MM.1S (cell line): ENCODE measurements around the gene PRKCE.

Source experiments
- DNase-seq: peaks from one replicate; pipeline ENCODE4 v3.0.0-alpha.2; 2015
- H2AFZ ChIP-seq: fragments of 300-600 bp; sonication (generic); 2 replicates; pipeline ENCODE4 v1.6.0; 2016; ENCODE audit warnings: antibody characterized with exemption, low read length
- H3F3A ChIP-seq: fragments of 300-600 bp; sonication (generic); 2 replicates; pipeline ENCODE4 v1.6.1; 2016; ENCODE audit warnings: mild to moderate bottlenecking, antibody characterized with exemption, low read length, moderate library complexity, mixed read lengths; ENCODE audit not compliant: insufficient read depth
- H3K27ac ChIP-seq: fragments of 300-600 bp; sonication (generic); 2 replicates; pipeline ENCODE4 v1.5.1; 2016; ENCODE audit warnings: mild to moderate bottlenecking, low read length
- H3K27me3 ChIP-seq: fragments of 300-600 bp; sonication (generic); replicated peaks from 2 replicates; pipeline ENCODE4 v1.6.0; 2016; ENCODE audit warnings: low read length; ENCODE audit not compliant: insufficient read depth
- H3K36me3 ChIP-seq: fragments of 300-600 bp; sonication (generic); replicated peaks from 2 replicates; pipeline ENCODE4 v1.6.1; 2016; ENCODE audit warnings: mild to moderate bottlenecking, low read length, mixed read lengths; ENCODE audit not compliant: insufficient read depth
- H3K4me1 ChIP-seq: fragments of 300-600 bp; sonication (generic); 2 replicates; pipeline ENCODE4 v1.6.1; 2016; ENCODE audit warnings: low read length, mixed read lengths
- H3K4me2 ChIP-seq: fragments of 300-600 bp; sonication (generic); 2 replicates; pipeline ENCODE4 v1.6.0; 2016; ENCODE audit warnings: low read depth, low read length
- H3K4me3 ChIP-seq: fragments of 300-600 bp; sonication (generic); 2 replicates; pipeline ENCODE4 v1.5.1; 2016; ENCODE audit warnings: low read length, mixed read lengths
- H3K79me2 ChIP-seq: fragments of 300-600 bp; sonication (generic); 2 replicates; pipeline ENCODE4 v1.6.1; 2016; ENCODE audit warnings: mixed run types, low read length, mixed read lengths
- H3K9ac ChIP-seq: fragments of 300-600 bp; sonication (generic); 2 replicates; pipeline ENCODE4 v1.6.1; 2016; ENCODE audit warnings: low read length, mixed read lengths
- H3K9me2 ChIP-seq: fragments of 300-600 bp; sonication (generic); replicated peaks from 2 replicates; pipeline ENCODE4 v1.6.1; 2016; ENCODE audit warnings: mild to moderate bottlenecking, low read length, mixed read lengths; ENCODE audit not compliant: insufficient read depth
- H3K9me3 ChIP-seq: fragments of 300-600 bp; sonication (generic); replicated peaks from 2 replicates; pipeline ENCODE4 v1.6.1; 2016; ENCODE audit warnings: mild to moderate bottlenecking, low read length, mixed read lengths; ENCODE audit not compliant: insufficient read depth
- H4K20me1 ChIP-seq: fragments of 300-600 bp; sonication (generic); 2 replicates; pipeline ENCODE4 v1.6.1; 2016; ENCODE audit warnings: mild to moderate bottlenecking, low read length, moderate library complexity, mixed read lengths; ENCODE audit not compliant: insufficient read depth
- EZH2 ChIP-seq: fragments of 300-600 bp; sonication (generic); optimal IDR thresholded peaks from 2 replicates; pipeline ENCODE3; 2017; ENCODE audit warnings: low read depth, mild to moderate bottlenecking, antibody characterized with exemption, low read length, mixed read lengths
- EZH2phosphoT487 ChIP-seq: fragments of 300-600 bp; sonication (generic); IDR thresholded peaks from 2 replicates; pipeline ENCODE4 v1.6.1; 2018; ENCODE audit warnings: antibody characterized with exemption, low read length
- TF ChIP-seq, protein P1 (sequence below): fragments of 300-600 bp; sonication (generic); IDR thresholded peaks from 2 replicates; pipeline ENCODE4 v1.5.1; 2016; ENCODE audit warnings: antibody characterized with exemption, low read length, mixed read lengths

PRKCE gene

GRCh38 chr2:46067501-46068305, 416.2 kb downstream of the PRKCE start:
- Histone ChIP-seq H3K9ac (no peak overlapping the region), H3K27ac (no peak overlapping the region), H3K4me3 (no peak overlapping the region)

DNA sequence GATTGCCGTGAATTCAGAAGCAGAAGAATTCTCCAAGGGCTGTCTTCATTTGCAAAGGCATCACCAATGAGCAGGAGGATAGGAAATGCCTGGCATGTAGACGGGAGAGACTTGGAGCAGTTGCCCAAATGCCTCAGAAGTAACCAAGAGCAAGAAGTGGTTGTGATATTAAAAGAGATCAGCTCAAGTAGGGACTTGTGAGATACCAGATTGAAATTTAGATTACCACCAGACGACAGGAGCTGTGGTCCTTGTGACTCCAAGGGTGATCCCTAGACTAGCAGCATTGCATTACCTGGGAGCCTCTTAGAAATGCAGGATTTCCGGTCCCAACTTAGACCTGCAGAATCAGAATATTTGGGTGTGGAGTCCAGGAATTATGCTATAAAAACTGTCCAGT, 417.2 kb downstream of the PRKCE start:
- H3K4me1 ChIP-seq, result no peaks in the 10 kb centered on the region
- TF ChIP-seq, protein P1, sequence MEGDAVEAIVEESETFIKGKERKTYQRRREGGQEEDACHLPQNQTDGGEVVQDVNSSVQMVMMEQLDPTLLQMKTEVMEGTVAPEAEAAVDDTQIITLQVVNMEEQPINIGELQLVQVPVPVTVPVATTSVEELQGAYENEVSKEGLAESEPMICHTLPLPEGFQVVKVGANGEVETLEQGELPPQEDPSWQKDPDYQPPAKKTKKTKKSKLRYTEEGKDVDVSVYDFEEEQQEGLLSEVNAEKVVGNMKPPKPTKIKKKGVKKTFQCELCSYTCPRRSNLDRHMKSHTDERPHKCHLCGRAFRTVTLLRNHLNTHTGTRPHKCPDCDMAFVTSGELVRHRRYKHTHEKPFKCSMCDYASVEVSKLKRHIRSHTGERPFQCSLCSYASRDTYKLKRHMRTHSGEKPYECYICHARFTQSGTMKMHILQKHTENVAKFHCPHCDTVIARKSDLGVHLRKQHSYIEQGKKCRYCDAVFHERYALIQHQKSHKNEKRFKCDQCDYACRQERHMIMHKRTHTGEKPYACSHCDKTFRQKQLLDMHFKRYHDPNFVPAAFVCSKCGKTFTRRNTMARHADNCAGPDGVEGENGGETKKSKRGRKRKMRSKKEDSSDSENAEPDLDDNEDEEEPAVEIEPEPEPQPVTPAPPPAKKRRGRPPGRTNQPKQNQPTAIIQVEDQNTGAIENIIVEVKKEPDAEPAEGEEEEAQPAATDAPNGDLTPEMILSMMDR, result no peak
- TF ChIP-seq EZH2 (no peak), EZH2phosphoT487 (no peak)
- no peaks in the 10 kb centered on the region for H4K20me1 ChIP-seq
- no peaks in the 10 kb centered on the region for H3K27me3 ChIP-seq
- H3K36me3 ChIP-seq, result no peaks in the 10 kb centered on the region
- no peaks in the 10 kb centered on the region for H3K79me2 ChIP-seq
- H2AFZ ChIP-seq, result no peak overlapping the region
- H3K4me3 ChIP-seq, result no peak overlapping the region
- no peaks in the 10 kb centered on the region for H3F3A ChIP-seq
- no peak overlapping the region for H3K27ac ChIP-seq
- DNase-seq, result no peak
- H3K9ac ChIP-seq, result no peak overlapping the region
- H3K9me3 ChIP-seq, result no peaks in the 10 kb centered on the region
- no peak overlapping the region for H3K4me2 ChIP-seq
- H3K9me2 ChIP-seq, result no peaks in the 10 kb centered on the region

More at GRCh38 chr2:46067501-46068305, 416.2 kb downstream of the PRKCE start:
- no peaks in the 10 kb centered on the region for H3K9me3 ChIP-seq
- no peaks in the 10 kb centered on the region for H3F3A ChIP-seq
- no peak overlapping the region for H3K4me2 ChIP-seq
- H3K36me3 ChIP-seq, result no peaks in the 10 kb centered on the region
- DNase-seq, result no peak
- no peak overlapping the region for H2AFZ ChIP-seq
- no peaks in the 10 kb centered on the region for H3K79me2 ChIP-seq
- TF ChIP-seq, protein P1, result no peak
- H4K20me1 ChIP-seq, result no peaks in the 10 kb centered on the region
- no peaks in the 10 kb centered on the region for H3K27me3 ChIP-seq
- no peaks in the 10 kb centered on the region for H3K4me1 ChIP-seq
- no peaks in the 10 kb centered on the region for H3K9me2 ChIP-seq

GRCh38 chr2:46071074-46071473, 419.6 kb downstream of the PRKCE start:
- TF ChIP-seq EZH2 (no peak), EZH2phosphoT487 (no peak)
- TF ChIP-seq, protein P1, result no peak
- no peaks in the 10 kb centered on the region for H3K27me3 ChIP-seq
- no peak overlapping the region for H3K4me2 ChIP-seq
- no peaks in the 10 kb centered on the region for H3K36me3 ChIP-seq
- DNase-seq, result no peak
- no peaks in the 10 kb centered on the region for H3K4me1 ChIP-seq
- no peaks in the 10 kb centered on the region for H3K9me3 ChIP-seq
- H3K27ac ChIP-seq, result no peak overlapping the region
- H3K79me2 ChIP-seq, result no peaks in the 10 kb centered on the region
- H4K20me1 ChIP-seq, result no peaks in the 10 kb centered on the region
- no peak overlapping the region for H3K4me3 ChIP-seq
- H2AFZ ChIP-seq, result no peak overlapping the region
- H3F3A ChIP-seq, result no peaks in the 10 kb centered on the region
- no peak overlapping the region for H3K9ac ChIP-seq
- H3K9me2 ChIP-seq, result no peaks in the 10 kb centered on the region
